Prostate gland (tissue), 2 donors: ENCODE results near the gene FCRL4. TPM values are rescaled to one million over a fixed set of nuclear protein-coding genes. Genes with fewer than 3 reads are reported as not detected.

Experiments
- DNase-seq: peaks from one replicate; pipeline ENCODE4 v3.0.0-alpha.2; 2019; ENCODE audit warnings: low spot score
- H3K27ac ChIP-seq, 2 donors: fragments of 200-600 bp; sonication (generic); 2 replicates each; pipeline ENCODE4 v1.5.1; 2017 to 2019
- H3K27me3 ChIP-seq: fragments of 200-600 bp; sonication (generic); replicated peaks from 2 replicates; pipeline ENCODE4 v1.5.1; 2019; ENCODE audit not compliant: insufficient read depth
- H3K36me3 ChIP-seq, 2 donors: fragments of 200-600 bp; sonication (generic); 1 replicate in 1 of 2; 2 replicates in 1 of 2; pipeline versions ENCODE4 v1.5.1 to v1.8.1; 2017 to 2019
- H3K4me1 ChIP-seq: fragments of 200-600 bp; sonication (generic); replicated peaks from 2 replicates; pipeline ENCODE4 v1.5.1; 2019
- H3K4me3 ChIP-seq, 2 donors: fragments of 200-600 bp; sonication (generic); 2 replicates each; pipeline ENCODE4 v1.5.1; 2017 to 2019
- H3K9me3 ChIP-seq: fragments of 200-600 bp; sonication (generic); 2 replicates; pipeline ENCODE4 v1.5.1; 2017
- POLR2A ChIP-seq: fragments of 450-650 bp; IDR thresholded peaks from one replicate; pipeline ENCODE4 v1.6.1; 2016; ENCODE audit warnings: antibody characterized with exemption, mild to moderate bottlenecking
- POLR2AphosphoS5 ChIP-seq: sonication (generic); formaldehyde crosslinking; IDR thresholded peaks from one replicate; pipeline ENCODE4 v1.6.1; 2017; ENCODE audit warnings: antibody characterized with exemption
- WGBS: methylation state at CpG from one replicate; pipeline ENCODE4 v1.1.5; 2018; 5-methylcytosine and 5-hydroxymethylcytosine counted together
- intact Hi-C: fragments of 100-400 bp; cut with DNase I; formaldehyde crosslinking; loops from one replicate; pipeline ENCODE4 v1.14.2; 2022
- total RNA-seq, 2 donors: library from RNA; depleted of rRNA; stranded (reverse); fragments of >200 nt; gene quantifications; one replicate each; pipeline ENCODE4 v1.1.0, GENCODE V29; 2016
- TF ChIP-seq, protein P1 (sequence below), 4 experiments: fragments of 200-600 bp in 2 of 4; fragments of 450-650 bp in 2 of 4; sonication (generic) in 2 of 4; IDR thresholded peaks; 1 replicate in 3 of 4; 2 replicates in 1 of 4; pipeline ENCODE4 v1.5.1; 2016 to 2019; ENCODE audit warnings: antibody characterized with exemption in 4 of 4, mild to moderate bottlenecking in 2 of 4, moderate library complexity in 2 of 4

The FCRL4 gene
- total RNA-seq, 2 donors from 2014 or later: 0.28 TPM; not detected in 1

DNA sequence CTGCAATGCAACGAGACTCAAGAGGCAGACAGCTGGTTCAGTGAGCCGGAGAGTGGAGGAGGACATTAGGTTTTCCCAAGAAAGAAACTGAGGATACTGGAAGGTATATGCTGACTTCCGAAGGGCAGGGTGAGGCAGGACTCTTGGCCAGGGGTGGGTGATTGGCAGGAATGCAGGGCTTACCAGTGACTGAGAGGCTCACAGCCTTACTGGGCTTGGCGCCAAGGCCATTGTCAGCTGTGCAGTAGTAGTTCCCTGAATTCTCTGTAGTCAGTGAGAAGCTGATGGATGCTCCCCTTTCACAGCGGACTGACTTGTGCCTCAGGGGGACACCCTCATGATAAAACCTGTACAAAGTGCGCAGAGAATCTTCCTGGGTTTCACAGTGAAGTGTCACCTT lies 55.2 kb downstream of the FCRL4 start:
- H3K27ac ChIP-seq: no peak overlapping the region
- DNase-seq: no peak
- 69% methylated on average over 6 of the region's 6 CpGs for WGBS
- no peaks in the 10 kb centered on the region for H3K9me3 ChIP-seq
- H3K4me3 ChIP-seq: no peak overlapping the region
- H3K27me3 ChIP-seq: no peaks in the 10 kb centered on the region
- intact Hi-C loops: no loop called here
- TF ChIP-seq POLR2AphosphoS5 (no peak), POLR2A (no peak)
- TF ChIP-seq, protein P1, sequence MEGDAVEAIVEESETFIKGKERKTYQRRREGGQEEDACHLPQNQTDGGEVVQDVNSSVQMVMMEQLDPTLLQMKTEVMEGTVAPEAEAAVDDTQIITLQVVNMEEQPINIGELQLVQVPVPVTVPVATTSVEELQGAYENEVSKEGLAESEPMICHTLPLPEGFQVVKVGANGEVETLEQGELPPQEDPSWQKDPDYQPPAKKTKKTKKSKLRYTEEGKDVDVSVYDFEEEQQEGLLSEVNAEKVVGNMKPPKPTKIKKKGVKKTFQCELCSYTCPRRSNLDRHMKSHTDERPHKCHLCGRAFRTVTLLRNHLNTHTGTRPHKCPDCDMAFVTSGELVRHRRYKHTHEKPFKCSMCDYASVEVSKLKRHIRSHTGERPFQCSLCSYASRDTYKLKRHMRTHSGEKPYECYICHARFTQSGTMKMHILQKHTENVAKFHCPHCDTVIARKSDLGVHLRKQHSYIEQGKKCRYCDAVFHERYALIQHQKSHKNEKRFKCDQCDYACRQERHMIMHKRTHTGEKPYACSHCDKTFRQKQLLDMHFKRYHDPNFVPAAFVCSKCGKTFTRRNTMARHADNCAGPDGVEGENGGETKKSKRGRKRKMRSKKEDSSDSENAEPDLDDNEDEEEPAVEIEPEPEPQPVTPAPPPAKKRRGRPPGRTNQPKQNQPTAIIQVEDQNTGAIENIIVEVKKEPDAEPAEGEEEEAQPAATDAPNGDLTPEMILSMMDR (IDR thresholded peaks at IDR 0.05): no peak
- H3K4me1 ChIP-seq: no peaks in the 10 kb centered on the region
- no peaks in the 10 kb centered on the region for H3K36me3 ChIP-seq

DNA sequence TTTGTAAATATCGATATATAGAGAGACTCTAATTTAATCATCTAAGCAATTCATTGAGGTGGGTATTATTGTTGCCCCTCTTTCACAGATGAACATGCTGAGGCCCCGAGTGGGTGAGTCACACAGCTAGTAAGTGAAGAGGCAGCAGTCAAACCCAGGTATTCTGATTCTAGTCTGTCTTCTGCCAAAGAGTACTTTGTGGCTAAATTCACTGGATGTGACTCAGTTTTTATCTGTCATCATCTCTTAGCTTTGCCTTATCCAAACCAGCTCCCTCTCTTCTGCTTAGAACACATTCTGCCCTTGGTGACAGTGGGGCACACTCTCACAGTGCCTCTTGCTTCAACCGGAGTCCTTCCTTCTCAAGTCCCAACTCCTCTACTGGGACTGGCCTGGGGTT lies 57.0 kb downstream of the FCRL4 start:
- 83% methylated on average over 3 of the region's 3 CpGs for WGBS
- Histone ChIP-seq H3K27ac (no peak overlapping the region), H3K36me3 (no peaks in the 10 kb centered on the region), H3K4me1 (no peaks in the 10 kb centered on the region), H3K27me3 (no peaks in the 10 kb centered on the region), H3K9me3 (no peaks in the 10 kb centered on the region), H3K4me3 (no peak overlapping the region)
- no peak for DNase-seq
- intact Hi-C loops: no loop called here
- TF ChIP-seq, protein P1 (IDR thresholded peaks at IDR 0.05): no peak
- TF ChIP-seq POLR2AphosphoS5 (no peak), POLR2A (no peak)

DNA sequence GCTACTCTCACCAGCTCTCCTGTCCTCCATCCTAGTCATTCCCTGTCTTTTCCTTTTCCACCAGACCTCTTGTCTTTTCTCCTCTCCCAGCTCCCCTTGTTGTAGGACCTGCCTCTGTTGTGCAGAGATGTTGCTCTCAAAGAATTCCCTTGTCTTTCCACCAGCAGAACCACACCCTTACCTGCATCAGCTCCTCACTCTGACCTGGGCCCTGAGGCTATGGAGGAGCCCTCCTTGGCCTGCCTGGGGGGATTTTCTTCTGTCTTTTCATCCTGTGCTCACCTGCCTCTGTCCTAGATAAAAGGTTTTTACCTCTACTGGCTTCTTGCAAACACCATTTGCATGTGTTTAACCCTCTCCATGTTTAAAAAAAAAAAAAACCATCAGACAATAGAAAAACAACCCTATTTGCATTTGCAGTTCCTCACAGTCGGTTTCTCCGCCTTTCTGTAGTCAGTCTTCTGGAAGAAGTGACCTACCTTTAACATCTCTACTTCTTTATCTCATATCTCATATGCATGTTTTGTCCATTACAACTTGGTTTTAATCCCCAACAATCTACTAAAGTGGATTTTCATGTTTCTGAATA lies 57.6 kb downstream of the FCRL4 start:
- H3K27me3 ChIP-seq: no peaks in the 10 kb centered on the region
- 18% methylated on average over 2 of the region's 2 CpGs for WGBS
- intact Hi-C loops: no loop called here

DNA sequence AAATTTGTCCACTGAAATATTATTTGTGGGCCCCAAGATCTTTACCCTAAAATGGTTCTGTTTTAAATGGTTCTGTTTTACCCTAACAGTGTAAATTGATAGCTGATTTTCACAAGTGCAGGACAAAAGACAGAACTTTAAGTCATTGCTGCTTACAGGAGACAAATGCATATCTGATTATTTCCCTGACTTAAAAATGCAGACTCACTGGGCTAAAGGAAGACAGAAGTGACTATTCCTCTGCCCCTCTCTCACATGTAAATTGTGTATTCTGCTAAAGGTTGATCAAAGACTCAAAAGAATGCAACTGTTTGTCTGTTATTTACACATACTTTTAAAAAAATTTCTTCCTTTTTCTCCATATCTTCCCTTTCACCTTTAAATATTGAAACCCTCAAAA lies 58.3 kb downstream of the FCRL4 start:
- intact Hi-C loops: no loop called here
- no peaks in the 10 kb centered on the region for H3K9me3 ChIP-seq
- no peaks in the 10 kb centered on the region for H3K36me3 ChIP-seq
- no peak for DNase-seq
- TF ChIP-seq POLR2AphosphoS5: no peak
- H3K4me1 ChIP-seq: no peaks in the 10 kb centered on the region
- H3K4me3 ChIP-seq: no peak overlapping the region
- no peak overlapping the region for H3K27ac ChIP-seq
- H3K27me3 ChIP-seq: no peaks in the 10 kb centered on the region

More for the DNA sequence above, 57.6 kb downstream of the FCRL4 start:
- TF ChIP-seq, protein P1 (IDR thresholded peaks at IDR 0.05): no peak
- TF ChIP-seq POLR2AphosphoS5 (no peak), POLR2A (no peak)
- no peaks in the 10 kb centered on the region for H3K9me3 ChIP-seq
- H3K4me1 ChIP-seq: no peaks in the 10 kb centered on the region
- H3K4me3 ChIP-seq: no peak overlapping the region
- no peak overlapping the region for H3K27ac ChIP-seq
- no peak for DNase-seq
- no peaks in the 10 kb centered on the region for H3K36me3 ChIP-seq

DNA sequence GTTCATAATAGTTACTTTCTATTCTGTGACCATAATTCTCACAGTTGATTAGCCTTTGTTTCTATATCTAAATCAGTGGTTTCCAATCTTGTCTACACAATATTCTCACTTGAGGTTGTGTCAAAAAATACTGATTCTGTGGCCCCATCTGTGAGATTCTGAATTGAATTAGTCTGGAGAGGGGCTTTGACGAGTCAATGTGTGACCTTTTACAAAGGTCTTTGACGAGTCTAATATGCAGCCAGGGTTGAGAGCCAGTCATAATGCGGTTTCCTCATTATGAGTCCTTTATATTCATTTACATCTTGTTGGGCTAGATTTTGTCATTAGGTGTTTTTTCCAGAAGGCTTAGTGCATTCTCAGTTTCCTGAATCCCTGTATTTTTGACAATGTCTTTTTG lies 65.3 kb downstream of the FCRL4 start:
- 81% methylated on average over 3 of the region's 3 CpGs for WGBS

More for the DNA sequence above, 65.3 kb downstream of the FCRL4 start:
- no peaks in the 10 kb centered on the region for H3K27me3 ChIP-seq
- no peaks in the 10 kb centered on the region for H3K9me3 ChIP-seq
- no peak for DNase-seq
- H3K4me1 ChIP-seq: no peaks in the 10 kb centered on the region
- intact Hi-C loops: no loop called here
- no peaks in the 10 kb centered on the region for H3K36me3 ChIP-seq
- TF ChIP-seq POLR2A (no peak), POLR2AphosphoS5 (no peak)
- TF ChIP-seq, protein P1 (IDR thresholded peaks at IDR 0.05): no peak
- no peak overlapping the region for H3K4me3 ChIP-seq
- H3K27ac ChIP-seq: no peak overlapping the region
